WTC11 (cell line): ENCODE measurements around the gene COL21A1. TPM values are rescaled to one million over a fixed set of nuclear protein-coding genes. Genes with fewer than 3 reads are reported as not detected.

Experiments
- ATAC-seq: fragments of 200-7000 bp; cut with Tn5 transposase; 2 replicates; pipeline ENCODE4 v1.10.0; 2021; ENCODE audit warnings: mild to moderate bottlenecking, moderate library complexity
- CTCF ChIA-PET: fragments of 300-600 bp; sonication (Branson Sonifier 250); formaldehyde crosslinking; loops from one replicate; lab custom pipeline; 2021; ENCODE audit warnings: antibody characterized with exemption; lab: Charles Lee
- POLR2A ChIA-PET: fragments of 350-600 bp; sonication (Branson Sonifier 250); formaldehyde crosslinking; loops from one replicate; lab custom pipeline; 2021; ENCODE audit warnings: antibody characterized with exemption; lab: Charles Lee
- DNase-seq: peaks from one replicate; pipeline ENCODE4 v3.0.0; 2021; ENCODE audit warnings: low spot score
- H3K27ac Mint-ChIP-seq: 2 replicates; pipeline ENCODE4 v1.8.0; 2021; ENCODE audit warnings: mixed read lengths
- H3K27me3 Mint-ChIP-seq: 2 replicates; pipeline ENCODE4 v1.8.0; 2021; ENCODE audit warnings: low read depth, mild to moderate bottlenecking, moderate library complexity, mixed read lengths
- H3K36me3 Mint-ChIP-seq: 2 replicates; pipeline ENCODE4 v1.8.0; 2021; ENCODE audit warnings: mixed read lengths
- H3K4me1 Mint-ChIP-seq: 2 replicates; pipeline ENCODE4 v1.8.0; 2022; ENCODE audit warnings: mixed read lengths
- H3K4me3 Mint-ChIP-seq: 2 replicates; pipeline ENCODE4 v1.8.0; 2021; ENCODE audit warnings: mild to moderate bottlenecking, moderate library complexity, mixed read lengths
- H3K9me3 Mint-ChIP-seq: 2 replicates; pipeline ENCODE4 v1.8.0; 2021; ENCODE audit warnings: mixed read lengths
- ATF2 ChIP-seq: sonication (generic); formaldehyde crosslinking; IDR thresholded peaks from 2 replicates; pipeline ENCODE4 v1.8.1; 2022; ENCODE audit warnings: low read depth, missing genetic modification reagents, borderline replicate concordance
- CBFB ChIP-seq: sonication (generic); formaldehyde crosslinking; IDR thresholded peaks from 2 replicates; pipeline ENCODE4 v1.8.1; 2022; ENCODE audit warnings: mild to moderate bottlenecking, low read depth, missing genetic modification reagents
- ETV6 ChIP-seq: sonication (generic); formaldehyde crosslinking; IDR thresholded peaks from 2 replicates; pipeline ENCODE4 v1.8.1; 2022; ENCODE audit warnings: mild to moderate bottlenecking, missing genetic modification reagents
- FOXK1 ChIP-seq: sonication (generic); formaldehyde crosslinking; IDR thresholded peaks from 2 replicates; pipeline ENCODE4 v1.8.0; 2022; ENCODE audit warnings: mild to moderate bottlenecking, moderate library complexity, missing genetic modification reagents
- FOXP1 ChIP-seq: sonication (generic); formaldehyde crosslinking; IDR thresholded peaks from 2 replicates; pipeline ENCODE4 v1.8.0; 2022; ENCODE audit warnings: missing genetic modification reagents, mild to moderate bottlenecking, moderate library complexity, borderline replicate concordance
- GABPB1 ChIP-seq: sonication (generic); formaldehyde crosslinking; IDR thresholded peaks from 2 replicates; pipeline ENCODE4 v1.8.1; 2023; ENCODE audit warnings: mild to moderate bottlenecking, missing genetic modification reagents
- HMGA2 ChIP-seq: fragments of 250-450 bp; sonication (Bioruptor Pico); IDR thresholded peaks from 2 replicates; pipeline ENCODE4 v1.4.0; 2021; ENCODE audit warnings: mild to moderate bottlenecking, moderate library complexity
- IRF2 ChIP-seq: sonication (generic); formaldehyde crosslinking; IDR thresholded peaks from 2 replicates; pipeline ENCODE4 v1.8.0; 2022; ENCODE audit warnings: low read depth, missing genetic modification reagents, borderline replicate concordance
- RELA ChIP-seq: sonication (generic); formaldehyde crosslinking; IDR thresholded peaks from 2 replicates; pipeline ENCODE4 v1.8.1; 2022; ENCODE audit warnings: missing genetic modification reagents, mild to moderate bottlenecking, borderline replicate concordance
- SMAD4 ChIP-seq: sonication (generic); formaldehyde crosslinking; IDR thresholded peaks from 2 replicates; pipeline ENCODE4 v1.8.0; 2022; ENCODE audit warnings: mild to moderate bottlenecking, missing genetic modification reagents
- SP1 ChIP-seq: sonication (generic); formaldehyde crosslinking; conservative IDR thresholded peaks from 2 replicates; pipeline ENCODE4 v1.8.1; 2022; ENCODE audit warnings: missing genetic modification reagents
- TP53 ChIP-seq: sonication (generic); formaldehyde crosslinking; IDR thresholded peaks from 2 replicates; pipeline ENCODE4 v1.8.1; 2023; ENCODE audit warnings: mild to moderate bottlenecking, missing genetic modification reagents
- USF2 ChIP-seq: sonication (generic); formaldehyde crosslinking; IDR thresholded peaks from 2 replicates; pipeline ENCODE4 v1.8.1; 2023; ENCODE audit warnings: mild to moderate bottlenecking, missing genetic modification reagents, moderate library complexity
- ZMAT4 ChIP-seq: fragments of 250-450 bp; sonication (Bioruptor Pico); IDR thresholded peaks from 2 replicates; pipeline ENCODE4 v1.9.0; 2021; ENCODE audit warnings: mild to moderate bottlenecking
- ZNF532 ChIP-seq: fragments of 250-450 bp; sonication (Bioruptor Pico); IDR thresholded peaks from 2 replicates; pipeline ENCODE4 v1.9.0; 2021; ENCODE audit warnings: mild to moderate bottlenecking, borderline replicate concordance
- total RNA-seq: library from RNA; stranded (reverse); gene quantifications from 3 replicates; pipeline ENCODE4 v1.2.3, GENCODE V29; 2021
- TF ChIP-seq, protein P1 (sequence below): sonication (generic); formaldehyde crosslinking; IDR thresholded peaks from 2 replicates; pipeline ENCODE4 v1.8.1; 2022; ENCODE audit warnings: mild to moderate bottlenecking, missing genetic modification reagents, moderate library complexity, borderline replicate concordance
- TF ChIP-seq, protein P2 (sequence below): fragments of 200-600 bp; IDR thresholded peaks from 2 replicates; pipeline ENCODE4 v1.8.0; 2022; ENCODE audit warnings: antibody characterized with exemption
- TF ChIP-seq, protein P3 (sequence below): sonication (generic); formaldehyde crosslinking; IDR thresholded peaks from 2 replicates; pipeline ENCODE4 v1.8.0; 2022; ENCODE audit warnings: mild to moderate bottlenecking, missing genetic modification reagents
- TF ChIP-seq, protein P4 (sequence below): sonication (generic); formaldehyde crosslinking; IDR thresholded peaks from 2 replicates; pipeline ENCODE4 v1.8.0; 2022; ENCODE audit warnings: mild to moderate bottlenecking, missing genetic modification reagents

Gene COL21A1
- total RNA-seq, 1 experiment from 2014 or later: 4.4 TPM

- no peak for ATAC-seq
- CTCF ChIA-PET: no interaction called here
- H3K4me3 Mint-ChIP-seq: no peak overlapping the region
These were observed 207.2 kb downstream of the COL21A1 start for GRCh38 chr6:56040223-56040622.

More at GRCh38 chr6:56040223-56040622, 207.2 kb downstream of the COL21A1 start:
- TF ChIP-seq, protein P1, sequence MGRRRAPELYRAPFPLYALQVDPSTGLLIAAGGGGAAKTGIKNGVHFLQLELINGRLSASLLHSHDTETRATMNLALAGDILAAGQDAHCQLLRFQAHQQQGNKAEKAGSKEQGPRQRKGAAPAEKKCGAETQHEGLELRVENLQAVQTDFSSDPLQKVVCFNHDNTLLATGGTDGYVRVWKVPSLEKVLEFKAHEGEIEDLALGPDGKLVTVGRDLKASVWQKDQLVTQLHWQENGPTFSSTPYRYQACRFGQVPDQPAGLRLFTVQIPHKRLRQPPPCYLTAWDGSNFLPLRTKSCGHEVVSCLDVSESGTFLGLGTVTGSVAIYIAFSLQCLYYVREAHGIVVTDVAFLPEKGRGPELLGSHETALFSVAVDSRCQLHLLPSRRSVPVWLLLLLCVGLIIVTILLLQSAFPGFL (CRISPR knock-in tag): no peak
- TF ChIP-seq FOXP1 (CRISPR knock-in tag) (no peak), SMAD4 (no peak), IRF2 (no peak), SP1 (CRISPR knock-in tag) (no peak), TP53 (no peak), ZMAT4 (CRISPR knock-in tag) (no peak), USF2 (CRISPR knock-in tag) (no peak), RELA (CRISPR knock-in tag) (no peak), ZNF532 (CRISPR knock-in tag) (no peak), HMGA2 (CRISPR knock-in tag) (no peak), ETV6 (CRISPR knock-in tag) (no peak), FOXK1 (no peak), CBFB (CRISPR knock-in tag) (no peak), GABPB1 (CRISPR knock-in tag) (no peak), ATF2 (CRISPR knock-in tag) (no peak)
- TF ChIP-seq, protein P2, sequence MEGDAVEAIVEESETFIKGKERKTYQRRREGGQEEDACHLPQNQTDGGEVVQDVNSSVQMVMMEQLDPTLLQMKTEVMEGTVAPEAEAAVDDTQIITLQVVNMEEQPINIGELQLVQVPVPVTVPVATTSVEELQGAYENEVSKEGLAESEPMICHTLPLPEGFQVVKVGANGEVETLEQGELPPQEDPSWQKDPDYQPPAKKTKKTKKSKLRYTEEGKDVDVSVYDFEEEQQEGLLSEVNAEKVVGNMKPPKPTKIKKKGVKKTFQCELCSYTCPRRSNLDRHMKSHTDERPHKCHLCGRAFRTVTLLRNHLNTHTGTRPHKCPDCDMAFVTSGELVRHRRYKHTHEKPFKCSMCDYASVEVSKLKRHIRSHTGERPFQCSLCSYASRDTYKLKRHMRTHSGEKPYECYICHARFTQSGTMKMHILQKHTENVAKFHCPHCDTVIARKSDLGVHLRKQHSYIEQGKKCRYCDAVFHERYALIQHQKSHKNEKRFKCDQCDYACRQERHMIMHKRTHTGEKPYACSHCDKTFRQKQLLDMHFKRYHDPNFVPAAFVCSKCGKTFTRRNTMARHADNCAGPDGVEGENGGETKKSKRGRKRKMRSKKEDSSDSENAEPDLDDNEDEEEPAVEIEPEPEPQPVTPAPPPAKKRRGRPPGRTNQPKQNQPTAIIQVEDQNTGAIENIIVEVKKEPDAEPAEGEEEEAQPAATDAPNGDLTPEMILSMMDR: no peak
- TF ChIP-seq, protein P3, sequence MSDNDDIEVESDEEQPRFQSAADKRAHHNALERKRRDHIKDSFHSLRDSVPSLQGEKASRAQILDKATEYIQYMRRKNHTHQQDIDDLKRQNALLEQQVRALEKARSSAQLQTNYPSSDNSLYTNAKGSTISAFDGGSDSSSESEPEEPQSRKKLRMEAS (CRISPR knock-in tag): no peak
- TF ChIP-seq, protein P4, sequence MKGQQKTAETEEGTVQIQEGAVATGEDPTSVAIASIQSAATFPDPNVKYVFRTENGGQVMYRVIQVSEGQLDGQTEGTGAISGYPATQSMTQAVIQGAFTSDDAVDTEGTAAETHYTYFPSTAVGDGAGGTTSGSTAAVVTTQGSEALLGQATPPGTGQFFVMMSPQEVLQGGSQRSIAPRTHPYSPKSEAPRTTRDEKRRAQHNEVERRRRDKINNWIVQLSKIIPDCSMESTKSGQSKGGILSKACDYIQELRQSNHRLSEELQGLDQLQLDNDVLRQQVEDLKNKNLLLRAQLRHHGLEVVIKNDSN (CRISPR knock-in tag): no peak
- TF ChIP-seq, all 79 proteins: peak for 0
- POLR2A ChIA-PET: no interaction called here
- Mint-ChIP-seq H3K36me3 (no peaks in the 10 kb centered on the region), H3K4me1 (no peaks in the 10 kb centered on the region), H3K9me3 (no peaks in the 10 kb centered on the region), H3K27me3 (no peaks in the 10 kb centered on the region), H3K27ac (no peak overlapping the region)
- no peak for DNase-seq
